H1 (cell line): ENCODE measurements around the gene TET2. TPM values are rescaled to one million over a fixed set of nuclear protein-coding genes. Genes with fewer than 3 reads are reported as not detected.

Experiments
- CTCF ChIA-PET: fragments of 300-600 bp; sonication (Branson Sonifier 250); formaldehyde crosslinking; loops from one replicate; lab custom pipeline; 2021; ENCODE audit not compliant: partially characterized antibody; lab: Charles Lee
- POLR2A ChIA-PET: fragments of 300-600 bp; sonication (Branson Sonifier 250); formaldehyde crosslinking; loops from one replicate; lab custom pipeline; 2021; ENCODE audit warnings: inconsistent platforms; ENCODE audit not compliant: partially characterized antibody; lab: Charles Lee
- DNase-seq, 2 experiments: peaks; one replicate each; pipeline versions ENCODE4 v3.0.0 to v3.0.0-alpha.2; 2010 to 2022; ENCODE audit warnings: low spot score in 2 of 2, low read depth in 1 of 2, mixed read lengths in 1 of 2
- FAIRE-seq: peaks from 2 replicates; lab custom pipeline; 2011; peaks lifted over from hg19 to GRCh38; lab: Jason Lieb, UNC
- H2AFZ ChIP-seq: 2 replicates; pipeline ENCODE4 v1.8.1; 2012; ENCODE audit warnings: low read length, inconsistent platforms
- H2AK5ac ChIP-seq: 2 replicates; pipeline ENCODE4 v1.6.1; 2013; ENCODE audit warnings: low read depth, low read length
- H2BK120ac ChIP-seq: replicated peaks from 2 replicates; pipeline ENCODE3; 2013; ENCODE audit warnings: low read depth, low read length, inconsistent platforms
- H2BK12ac ChIP-seq: 2 replicates; pipeline ENCODE4 v1.6.1; 2013; ENCODE audit warnings: low read depth, low read length
- H2BK15ac ChIP-seq: 2 replicates; pipeline ENCODE4 v1.6.1; 2013; ENCODE audit warnings: low read length
- H2BK20ac ChIP-seq: 2 replicates; pipeline ENCODE4 v1.6.1; 2013; ENCODE audit warnings: low read length
- H2BK5ac ChIP-seq: 2 replicates; pipeline ENCODE4 v1.6.1; 2013; ENCODE audit warnings: low read depth, low read length
- H3K14ac ChIP-seq: 2 replicates; pipeline ENCODE4 v1.6.1; 2013; ENCODE audit warnings: inconsistent platforms; ENCODE audit not compliant: insufficient read length
- H3K18ac ChIP-seq: 2 replicates; pipeline ENCODE4 v1.6.1; 2013; ENCODE audit warnings: low read length; ENCODE audit errors: extremely low read depth
- H3K23ac ChIP-seq: 2 replicates; pipeline ENCODE4 v1.6.1; 2013; ENCODE audit warnings: inconsistent platforms; ENCODE audit not compliant: insufficient read length
- H3K23me2 ChIP-seq: 2 replicates; pipeline ENCODE4 v1.6.1; 2013; ENCODE audit warnings: low read depth, low read length
- H3K27ac ChIP-seq: 2 replicates; pipeline ENCODE4 v1.6.1; 2011; ENCODE audit warnings: low read depth, low read length, inconsistent platforms
- H3K27me3 ChIP-seq, 4 experiments: replicated peaks in 1 of 4; 1 replicate in 1 of 4; 2 replicates in 3 of 4; pipeline versions ENCODE4 v1.6.1 to v1.8.1; 2011 to 2013; ENCODE audit warnings: low read length in 3 of 4, mild to moderate bottlenecking in 3 of 4, inconsistent platforms in 2 of 4, mixed read lengths in 2 of 4, moderate library complexity in 1 of 4; ENCODE audit not compliant: control insufficient read depth in 3 of 4, insufficient read depth in 3 of 4; ENCODE audit errors: extremely low read depth in 1 of 4
- H3K36me3 ChIP-seq, 4 experiments: 2 replicates each; pipeline versions ENCODE4 v1.6.1 to v1.8.1; 2011 to 2013; ENCODE audit warnings: mild to moderate bottlenecking in 4 of 4, low read length in 3 of 4, moderate library complexity in 2 of 4, control low read depth in 1 of 4, inconsistent platforms in 1 of 4; ENCODE audit not compliant: insufficient read depth in 4 of 4, control insufficient read depth in 2 of 4
- H3K4ac ChIP-seq: replicated peaks from 2 replicates; pipeline ENCODE3; 2013; ENCODE audit warnings: low read length, low read depth, mixed read lengths, inconsistent platforms; ENCODE audit not compliant: insufficient read length
- H3K4me1 ChIP-seq, 4 experiments: replicated peaks in 1 of 4; 1 replicate in 1 of 4; 2 replicates in 3 of 4; pipeline versions ENCODE4 v1.6.1 to v1.8.1; 2011 to 2013; ENCODE audit warnings: low read length in 3 of 4, inconsistent platforms in 2 of 4, mixed read lengths in 1 of 4; ENCODE audit not compliant: insufficient read depth in 4 of 4, control insufficient read depth in 3 of 4
- H3K4me2 ChIP-seq, 2 experiments: 2 replicates each; pipeline versions ENCODE4 v1.6.1 to v1.8.1; 2011 to 2013; ENCODE audit warnings: low read depth in 2 of 2, low read length in 2 of 2, control low read depth in 1 of 2, inconsistent platforms in 1 of 2, mild to moderate bottlenecking in 1 of 2; ENCODE audit not compliant: insufficient read depth in 1 of 2
- H3K4me3 ChIP-seq, 4 experiments: fragments of 200-600, 300-600 bp in 1 of 4; sonication (generic), shearing (Covaris generic), sonication (Bioruptor Twin) in 1 of 4; 2 replicates each; pipeline versions ENCODE4 v1.5.1 to v1.8.1; 2011 to 2016; ENCODE audit warnings: low read length in 4 of 4, low read depth in 3 of 4, control low read depth in 2 of 4, inconsistent platforms in 2 of 4, mild to moderate bottlenecking in 2 of 4, mixed read lengths in 1 of 4, moderate library complexity in 1 of 4; ENCODE audit not compliant: insufficient read depth in 2 of 4; ENCODE audit errors: extremely low read depth in 1 of 4
- H3K56ac ChIP-seq: replicated peaks from 2 replicates; pipeline ENCODE3; 2013; ENCODE audit warnings: low read depth, mild to moderate bottlenecking, mixed read lengths, low read length, inconsistent platforms; ENCODE audit not compliant: insufficient read length
- H3K79me1 ChIP-seq: 2 replicates; pipeline ENCODE4 v1.6.1; 2013; ENCODE audit warnings: low read depth, low read length, control low read depth
- H3K79me2 ChIP-seq, 2 experiments: 2 replicates each; pipeline versions ENCODE4 v1.6.1 to v1.8.1; 2012 to 2013; ENCODE audit warnings: low read length in 2 of 2, mild to moderate bottlenecking in 2 of 2, inconsistent platforms in 1 of 2; ENCODE audit not compliant: insufficient read depth in 2 of 2, control insufficient read depth in 1 of 2
- H3K9ac ChIP-seq, 4 experiments: replicated peaks in 1 of 4; 1 replicate in 1 of 4; 2 replicates in 3 of 4; pipeline versions ENCODE4 v1.6.1 to v1.8.1; 2011 to 2013; ENCODE audit warnings: low read depth in 3 of 4, low read length in 3 of 4, control low read depth in 2 of 4, mild to moderate bottlenecking in 2 of 4, moderate library complexity in 2 of 4, inconsistent platforms in 1 of 4; ENCODE audit errors: extremely low read depth in 1 of 4
- H3K9me3 ChIP-seq, 2 experiments: 2 replicates each; pipeline versions ENCODE4 v1.6.1 to v1.8.1; 2012 to 2013; ENCODE audit warnings: mild to moderate bottlenecking in 2 of 2, moderate library complexity in 2 of 2, control low read depth in 1 of 2, inconsistent platforms in 1 of 2, low read depth in 1 of 2, low read length in 1 of 2, mixed read lengths in 1 of 2; ENCODE audit not compliant: insufficient read depth in 2 of 2
- H4K20me1 ChIP-seq, 2 experiments: replicated peaks in 1 of 2; 2 replicates each; pipeline versions ENCODE3 to v1.8.1; 2011 to 2013; ENCODE audit warnings: inconsistent platforms in 2 of 2, low read length in 2 of 2, mild to moderate bottlenecking in 1 of 2; ENCODE audit not compliant: insufficient read depth in 2 of 2, control insufficient read depth in 1 of 2
- H4K5ac ChIP-seq: 2 replicates; pipeline ENCODE4 v1.6.1; 2013; ENCODE audit warnings: low read length, low read depth, mixed read lengths, inconsistent platforms; ENCODE audit not compliant: insufficient read length
- H4K8ac ChIP-seq: 2 replicates; pipeline ENCODE4 v1.8.0; 2013; ENCODE audit warnings: mild to moderate bottlenecking, moderate library complexity, low read length, inconsistent platforms; ENCODE audit not compliant: insufficient read depth; ENCODE audit errors: extremely low read depth
- H4K91ac ChIP-seq: replicated peaks from 2 replicates; pipeline ENCODE3; 2013; ENCODE audit warnings: low read length, mixed read lengths, inconsistent platforms; ENCODE audit not compliant: insufficient read length
- CBX5 ChIP-seq: fragments of 300-800, 300-1000 bp; sonication (generic); IDR thresholded peaks from 2 replicates; pipeline ENCODE4 v1.7.1; 2016; ENCODE audit warnings: antibody characterized with exemption, low read length, low read depth
- PHF8 ChIP-seq: fragments of 200-600 bp; sonication (generic); conservative IDR thresholded peaks from 2 replicates; pipeline ENCODE4 v1.7.1; 2012; ENCODE audit warnings: low read depth, mild to moderate bottlenecking, inconsistent platforms, low read length, moderate library complexity
- TBP ChIP-seq: IDR thresholded peaks from 2 replicates; pipeline ENCODE4 v1.6.1; 2011; ENCODE audit warnings: low read depth, low read length, improper control_type of control experiment
- USF2 ChIP-seq: IDR thresholded peaks from 2 replicates; pipeline ENCODE4 v1.6.1; 2011; ENCODE audit warnings: low read length, improper control_type of control experiment
- WGBS, 2 experiments: shearing (Covaris generic) in 1 of 2; methylation state at CpG; one replicate each; pipeline versions ENCODE4 v1.1.6 to v1.1.7; 2013 to 2015; ENCODE audit warnings: low lambda C conversion rate in 2 of 2, mixed read lengths in 2 of 2, inconsistent platforms in 1 of 2, low coverage in 1 of 2, missing lambda C conversion rate in 1 of 2; ENCODE audit not compliant: insufficient replicate concordance in 2 of 2, insufficient coverage in 1 of 2, insufficient read length in 1 of 2; ENCODE audit errors: extremely low coverage in 1 of 2, missing lambda C conversion rate in 1 of 2; 5-methylcytosine and 5-hydroxymethylcytosine counted together
- polyA plus RNA-seq, 7 experiments: library from polyadenylated mRNA; depleted of rRNA in 3 of 7; stranded (reverse) in 5 of 7; unstranded in 2 of 7; fragments of >200 nt in 5 of 7; fragments of 200-250 nt in 2 of 7; gene quantifications; 1 replicate in 5 of 7; 2 replicates in 1 of 7; 4 replicates in 1 of 7; pipeline versions ENCODE4 v1.2.1 to v1.2.3, GENCODE V29; 2011 to 2013; ENCODE audit warnings: missing spikeins in 2 of 7, mixed read lengths in 2 of 7
- total RNA-seq: library from RNA; stranded (reverse); fragmentation: NEBNext Ultra II Directional; extraction: Animal tissue kit (Norgen Biotek cat#: 25700); gene quantifications from 2 replicates; pipeline ENCODE4 v1.2.1, GENCODE V29; 2021

TET2 gene
- total and polyA plus RNA-seq, 2 of the 8 experiments (the other 6 are each of a cell fraction or from before 2014, with no cell fraction given): 1.0 to 2.6 TPM

DNA sequence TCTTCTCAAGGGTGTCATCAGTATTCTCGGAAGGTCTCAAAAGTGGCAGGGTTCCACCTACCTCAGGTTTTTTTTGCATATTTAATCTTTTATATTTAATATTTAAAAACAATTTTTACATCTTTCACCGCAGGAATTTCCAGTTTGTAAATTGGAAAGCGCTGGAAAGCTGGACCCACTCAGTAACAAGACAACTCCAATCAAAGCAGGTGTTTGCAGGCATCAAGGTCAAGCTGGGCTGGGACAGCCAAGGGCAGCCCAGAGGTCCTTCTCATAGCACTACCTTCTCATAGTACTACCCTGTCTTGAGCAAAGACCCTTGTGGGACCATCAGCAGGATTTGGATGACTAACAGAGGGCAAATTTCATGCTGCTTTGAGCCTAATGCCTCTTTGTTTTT is 160.1 kb downstream of the TET2 start:
- no peaks in the 10 kb centered on the region for H3K23me2 ChIP-seq

More for the DNA sequence above, 160.1 kb downstream of the TET2 start:
- H3K23ac ChIP-seq: no peak overlapping the region
- no peak overlapping the region for H4K8ac ChIP-seq
- no peak overlapping the region for H3K18ac ChIP-seq
- no peaks in the 10 kb centered on the region for H3K36me3 ChIP-seq
- no peaks in the 10 kb centered on the region for H3K79me2 ChIP-seq
- H2BK20ac ChIP-seq: no peak overlapping the region
- no peaks in the 10 kb centered on the region for H4K20me1 ChIP-seq
- H3K4me3 ChIP-seq: no peak overlapping the region
- H3K4ac ChIP-seq: no peak overlapping the region
- H3K56ac ChIP-seq: no peak overlapping the region
- H2BK120ac ChIP-seq: no peak overlapping the region
- 93% methylated on average over 3 of the region's 3 CpGs; no CpG with 5 or more reads in 1 of the 2 experiments for WGBS, 2 experiments
- no peak overlapping the region for H4K5ac ChIP-seq
- no peak overlapping the region for H2AFZ ChIP-seq
- H3K27me3 ChIP-seq: peaks cover 0 to 1% (median 0%) of the 10 kb centered on the region in 4 experiments; a peak in 1 of 7 replicates
- no peak overlapping the region for H3K27ac ChIP-seq
- H2BK12ac ChIP-seq: no peak overlapping the region
- 0 out of 4 replicates have a peak, but pooled peaks cover 4 to 5% of the 10 kb centered on the region in 2 experiments for H3K9me3 ChIP-seq
- no peak overlapping the region for H2AK5ac ChIP-seq
- no peak overlapping the region for H3K14ac ChIP-seq
- no peak overlapping the region for H4K91ac ChIP-seq
- no peaks in the 10 kb centered on the region for H3K79me1 ChIP-seq
- DNase-seq: no peak
- TF ChIP-seq CBX5: no peak
- TF ChIP-seq USF2: no peak
- no peak for TF ChIP-seq TBP
- TF ChIP-seq PHF8: no peak
- H3K9ac ChIP-seq: no peak overlapping the region
- FAIRE-seq: no peak
- no peak overlapping the region for H3K4me2 ChIP-seq
- H2BK15ac ChIP-seq: no peak overlapping the region
- no peak overlapping the region for H2BK5ac ChIP-seq
- H3K4me1 ChIP-seq: no peaks in the 10 kb centered on the region
- POLR2A ChIA-PET: no interaction called here
- CTCF ChIA-PET: no interaction called here
